ENCODE results near the gene PASK. TPM values are rescaled to one million over a fixed set of nuclear protein-coding genes. Genes with fewer than 3 reads are reported as not detected.

PASK gene
- total and polyA plus RNA-seq, 9 of the 15 experiments (the other 6 are each of a cell fraction or from before 2014, with no cell fraction given) = 1.5 to 30.3 (median 9.9) TPM

GRCh38 chr2:241102239-241102803 is 47.0 kb downstream of the PASK start, which contains the start of gene MTERF4 (continued):
- TF ChIP-seq RBM15 (IDR thresholded peaks at IDR 0.05; ENCODE audit: insufficient read depth, low read length) (no peak), RBM25 (IDR thresholded peaks at IDR 0.05; ENCODE audit: low read depth, low read length, severe bottlenecking) (peak; percentile 14), CC2D1A (IDR thresholded peaks at IDR 0.05) (no peak), TAF7 (tag; IDR thresholded peaks at IDR 0.05) (peak; percentile 64; the same call in 1 of the 2 replicates), ZBTB7A (IDR thresholded peaks at IDR 0.05; ENCODE audit: borderline replicate concordance, control insufficient read depth, low read depth, low read length) (peak; percentile 78; the same call in 1 of the 2 replicates), CUX1 (CRISPR knock-in tag; IDR thresholded peaks at IDR 0.05) (no peak), ZNF512 (tag; IDR thresholded peaks at IDR 0.05) (no peak), MED1 (CRISPR knock-in tag; IDR thresholded peaks at IDR 0.05; ENCODE audit: borderline replicate concordance) (no peak), NFE2L1 (tag; IDR thresholded peaks at IDR 0.05; ENCODE audit: borderline replicate concordance, low read depth) (no peak), NFIX (CRISPR knock-in tag; IDR thresholded peaks at IDR 0.05; ENCODE audit: low read depth) (no peak), KHSRP (IDR thresholded peaks at IDR 0.05) (no peak), ZNF79 (CRISPR knock-in tag; IDR thresholded peaks at IDR 0.05; ENCODE audit: low read depth) (no peak), SUPT5H (IDR thresholded peaks at IDR 0.05) (peak; percentile 77), POLR2H (tag; IDR thresholded peaks at IDR 0.05; ENCODE audit: low read depth) (0 out of 2 replicates have a peak, but pooled peaks have one; percentile 13), ID3 (CRISPR knock-in tag; IDR thresholded peaks at IDR 0.05) (no peak), ID3 (tag; IDR thresholded peaks at IDR 0.05) (peak; percentile 77), ZNF124 (CRISPR knock-in tag; IDR thresholded peaks at IDR 0.05) (no peak), ZNF507 (tag; conservative IDR thresholded peaks at IDR 0.05) (no peak), ZNF23 (CRISPR knock-in tag; IDR thresholded peaks at IDR 0.05) (no peak), CBX3 (IDR thresholded peaks at IDR 0.05; ENCODE audit: borderline replicate concordance in 1 of 2, low read length in 2 of 2) (peak in 1 of 2 experiments; percentile 89; a peak in 2 of 3 replicates), HEY1 (CRISPR knock-in tag; IDR thresholded peaks at IDR 0.05; ENCODE audit: borderline replicate concordance) (no peak), CBX8 (IDR thresholded peaks at IDR 0.05; ENCODE audit: borderline replicate concordance, extremely low read depth, low read depth, low read length, poor library complexity, severe bottlenecking) (no peak)
